Neutrophil (primary cell): Measurements from ENCODE around the gene F2RL2.
"Not testable (repeated sequence)": the region's sequence is repeated elsewhere in the genome, so short reads cannot be mapped to it uniquely, and the experiment has no call there.

ENCODE experiments used
- H3K27ac ChIP-seq: fragments of 200-600 bp; sonication (generic); 2 replicates; pipeline ENCODE4 v1.5.1; 2016; ENCODE audit warnings: mild to moderate bottlenecking, moderate library complexity
- H3K27me3 ChIP-seq: fragments of 200-600 bp; sonication (generic); 2 replicates; pipeline ENCODE4 v1.6.0; 2016; ENCODE audit warnings: mild to moderate bottlenecking
- H3K36me3 ChIP-seq: fragments of 200-600 bp; sonication (generic); 2 replicates; pipeline ENCODE4 v1.5.1; 2017
- H3K4me1 ChIP-seq, 2 experiments: fragments of 200-600 bp in 1 of 2; sonication (generic) in 1 of 2; 1 replicate in 1 of 2; 2 replicates in 1 of 2; pipeline versions ENCODE4 v1.5.1 to v1.6.1; 2013 to 2016; ENCODE audit warnings: low read depth in 1 of 2, low read length in 1 of 2, mild to moderate bottlenecking in 1 of 2, moderate library complexity in 1 of 2; ENCODE audit not compliant: control insufficient read depth in 1 of 2, insufficient read depth in 1 of 2
- H3K4me3 ChIP-seq, 2 experiments: fragments of 200-600 bp in 1 of 2; sonication (generic) in 1 of 2; 1 replicate in 1 of 2; 2 replicates in 1 of 2; pipeline ENCODE4 v1.5.1; 2013 to 2016; ENCODE audit warnings: low read depth in 1 of 2, low read length in 1 of 2, mild to moderate bottlenecking in 1 of 2, moderate library complexity in 1 of 2
- H3K9me3 ChIP-seq: fragments of 200-600 bp; sonication (generic); 2 replicates; pipeline ENCODE4 v1.5.1; 2016
- CTCF ChIP-seq: fragments of 200-600 bp; sonication (generic); IDR thresholded peaks from 2 replicates; pipeline ENCODE4 v1.5.1; 2016; ENCODE audit warnings: antibody characterized with exemption

F2RL2 gene

GRCh38 chr5:76604838-76605237 lies 18.4 kb downstream of the F2RL2 start:
- no peak overlapping the region for H3K27ac ChIP-seq
- no peaks in the 10 kb centered on the region for H3K9me3 ChIP-seq
- H3K4me3 ChIP-seq: no peak overlapping the region
- H3K4me1 ChIP-seq: no peaks in the 10 kb centered on the region
- TF ChIP-seq CTCF: no peak
- H3K27me3 ChIP-seq: no peaks in the 10 kb centered on the region
- peaks cover 69% of the 10 kb centered on the region for H3K36me3 ChIP-seq

- H3K4me1 ChIP-seq, H3K4me3 ChIP-seq, H3K27ac ChIP-seq, H3K9me3 ChIP-seq, H3K27me3 ChIP-seq: not testable (repeated sequence)
- H3K36me3 ChIP-seq: peaks cover 78% of the 10 kb centered on the region
These were observed 19.2 kb downstream of the F2RL2 start for GRCh38 chr5:76603991-76604390.

DNA sequence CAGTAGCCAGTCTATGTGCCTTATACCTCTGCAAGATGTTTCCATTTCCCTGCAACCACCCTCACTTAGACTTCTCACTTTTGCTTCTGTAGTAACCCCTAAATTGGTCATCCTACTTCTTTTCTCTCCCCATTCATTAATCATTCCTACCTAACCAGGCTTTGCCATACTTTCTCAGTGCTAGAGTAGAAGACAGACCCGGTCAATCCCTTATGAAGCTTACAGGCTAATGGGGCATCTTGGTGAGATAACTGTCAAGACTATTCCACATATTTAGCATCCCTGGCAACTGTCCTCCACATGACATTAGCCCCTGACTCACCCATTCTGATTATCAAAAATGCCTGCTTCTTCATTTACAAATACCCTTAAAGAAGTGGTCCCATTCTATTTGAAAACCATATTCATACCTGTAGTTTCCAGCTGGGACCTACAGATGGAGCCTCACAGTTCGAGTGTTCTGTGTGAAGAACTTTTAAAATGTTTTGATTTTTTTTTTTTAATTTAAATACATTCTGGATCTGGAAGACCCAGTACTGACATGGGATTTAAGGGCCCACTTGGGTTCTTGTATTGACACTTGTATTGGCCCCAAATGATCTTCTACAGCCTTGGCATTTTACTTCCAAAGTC lies 21.0 kb downstream of the F2RL2 start:
- H3K36me3 ChIP-seq: peaks cover 83% of the 10 kb centered on the region
- no peaks in the 10 kb centered on the region for H3K27me3 ChIP-seq
- H3K9me3 ChIP-seq: no peaks in the 10 kb centered on the region
- TF ChIP-seq CTCF: no peak
- H3K27ac ChIP-seq: no peak overlapping the region
- H3K4me1 ChIP-seq: no peaks in the 10 kb centered on the region
- H3K4me3 ChIP-seq: no peak overlapping the region

- H3K27me3 ChIP-seq: no peaks in the 10 kb centered on the region
- peak; percentile 15 for TF ChIP-seq CTCF
- H3K4me3 ChIP-seq: no peak overlapping the region
- H3K27ac ChIP-seq: no peak overlapping the region
- peaks cover 83% of the 10 kb centered on the region for H3K36me3 ChIP-seq
- H3K9me3 ChIP-seq: no peaks in the 10 kb centered on the region
- no peaks in the 10 kb centered on the region for H3K4me1 ChIP-seq
These were observed 21.7 kb downstream of the F2RL2 start for GRCh38 chr5:76601470-76601869.

GRCh38 chr5:76600716-76601115 lies 22.5 kb downstream of the F2RL2 start:
- H3K4me3 ChIP-seq: no peak overlapping the region
- H3K27me3 ChIP-seq: no peaks in the 10 kb centered on the region
- no peaks in the 10 kb centered on the region for H3K9me3 ChIP-seq
- no peak for TF ChIP-seq CTCF
- peaks cover 83% of the 10 kb centered on the region for H3K36me3 ChIP-seq
- H3K27ac ChIP-seq: no peak overlapping the region
- H3K4me1 ChIP-seq: no peaks in the 10 kb centered on the region

DNA sequence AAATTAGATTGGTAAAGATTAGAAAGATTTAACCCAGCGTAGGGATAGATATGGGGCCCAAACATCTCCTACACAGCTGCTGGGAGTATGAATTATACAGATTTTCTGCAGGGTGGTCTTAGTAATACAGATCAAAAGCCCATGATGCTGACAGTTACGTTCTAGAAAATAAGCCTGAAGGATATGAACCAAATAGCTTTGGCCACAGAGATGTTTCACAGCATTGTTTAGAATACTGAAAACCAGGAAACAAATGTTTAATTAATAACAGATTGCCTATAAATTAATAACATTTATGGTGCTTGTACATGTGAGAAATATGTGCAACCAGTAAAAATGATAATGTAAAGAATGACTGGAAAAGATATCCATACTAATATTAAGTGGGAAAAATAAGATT lies 24.7 kb downstream of the F2RL2 start:
- H3K4me1 ChIP-seq: no peaks in the 10 kb centered on the region
- peaks cover 88% of the 10 kb centered on the region for H3K36me3 ChIP-seq
- TF ChIP-seq CTCF: no peak
- no peak overlapping the region for H3K4me3 ChIP-seq
- no peak overlapping the region for H3K27ac ChIP-seq
- no peaks in the 10 kb centered on the region for H3K27me3 ChIP-seq
- H3K9me3 ChIP-seq: no peaks in the 10 kb centered on the region
